HepG2 (cell line): Measurements from ENCODE around the gene HDAC5. TPM values are rescaled to one million over a fixed set of nuclear protein-coding genes. Genes with fewer than 3 reads are reported as not detected.

ENCODE experiments used
- ASH2L ChIP-seq: fragments of 300-600, 200-600 bp; sonication (generic); IDR thresholded peaks from 2 replicates; pipeline ENCODE4 v1.7.0; 2017; ENCODE audit warnings: low read depth, mild to moderate bottlenecking, moderate library complexity, mixed read lengths, low read length; ENCODE audit not compliant: insufficient read length
- CEBPG ChIP-seq: IDR thresholded peaks from 2 replicates; pipeline ENCODE4 v1.6.1; 2016
- HDAC2 ChIP-seq: sonication (generic); formaldehyde crosslinking; IDR thresholded peaks from 2 replicates; pipeline ENCODE4 v1.4.0; 2020; ENCODE audit warnings: missing genetic modification reagents
- IRF2 ChIP-seq: IDR thresholded peaks from 2 replicates; pipeline ENCODE4 v1.6.1; 2018; ENCODE audit warnings: missing genetic modification reagents, missing compliant biosample characterization
- KDM5B ChIP-seq: sonication (generic); formaldehyde crosslinking; IDR thresholded peaks from 2 replicates; pipeline ENCODE4 v1.4.0; 2020; ENCODE audit warnings: missing genetic modification reagents, mild to moderate bottlenecking, borderline replicate concordance
- MZF1 ChIP-seq: sonication (generic); formaldehyde crosslinking; IDR thresholded peaks from 2 replicates; pipeline ENCODE4 v1.8.1; 2023; ENCODE audit warnings: mild to moderate bottlenecking, missing genetic modification reagents, borderline replicate concordance
- NCOR1 ChIP-seq: fragments of 200-600 bp; sonication (generic); IDR thresholded peaks from 2 replicates; pipeline ENCODE4 v1.7.0; 2017; ENCODE audit warnings: antibody characterized with exemption, low read length, borderline replicate concordance
- NFYC ChIP-seq: IDR thresholded peaks from 2 replicates; pipeline ENCODE4 v1.6.1; 2016; ENCODE audit warnings: missing genetic modification reagents, missing compliant biosample characterization
- NRL ChIP-seq: sonication (generic); formaldehyde crosslinking; IDR thresholded peaks from 2 replicates; pipeline ENCODE4 v1.5.0; 2020; ENCODE audit warnings: missing genetic modification reagents, mild to moderate bottlenecking, moderate library complexity, borderline replicate concordance
- ONECUT2 ChIP-seq: sonication (generic); formaldehyde crosslinking; IDR thresholded peaks from 2 replicates; pipeline ENCODE4 v1.4.0; 2020; ENCODE audit warnings: missing genetic modification reagents
- PAX8 ChIP-seq: sonication (generic); formaldehyde crosslinking; IDR thresholded peaks from 2 replicates; pipeline ENCODE4 v1.8.0; 2022; ENCODE audit warnings: mild to moderate bottlenecking, missing genetic modification reagents, borderline replicate concordance
- PCBP1 ChIP-seq: fragments of 200-400 bp; formaldehyde crosslinking; IDR thresholded peaks from 2 replicates; pipeline ENCODE4 v1.6.1; 2017; ENCODE audit warnings: mild to moderate bottlenecking, low read depth, low read length, borderline replicate concordance
- PLRG1 ChIP-seq: fragments of 450-650 bp; conservative IDR thresholded peaks from 2 replicates; pipeline ENCODE4 v1.6.1; 2016
- RFXANK ChIP-seq: IDR thresholded peaks from 2 replicates; pipeline ENCODE4 v1.6.1; 2016
- SATB2 ChIP-seq: sonication (generic); formaldehyde crosslinking; IDR thresholded peaks from 2 replicates; pipeline ENCODE4 v1.5.0; 2020; ENCODE audit warnings: missing genetic modification reagents
- TOE1 ChIP-seq: sonication (generic); formaldehyde crosslinking; IDR thresholded peaks from 2 replicates; pipeline ENCODE4 v1.4.0; 2020; ENCODE audit warnings: mild to moderate bottlenecking, missing genetic modification reagents
- ZBTB14 ChIP-seq: sonication (generic); formaldehyde crosslinking; IDR thresholded peaks from 2 replicates; pipeline ENCODE4 v1.4.0; 2020; ENCODE audit warnings: missing genetic modification reagents
- ZBTB42 ChIP-seq: sonication (generic); formaldehyde crosslinking; IDR thresholded peaks from 2 replicates; pipeline ENCODE4 v1.5.0; 2020; ENCODE audit warnings: mild to moderate bottlenecking, missing genetic modification reagents
- ZBTB7A ChIP-seq: sonication (generic); formaldehyde crosslinking; IDR thresholded peaks from 2 replicates; pipeline ENCODE4 v1.8.0; 2022; ENCODE audit warnings: mild to moderate bottlenecking, missing genetic modification reagents
- ZC3H13 ChIP-seq: sonication (generic); formaldehyde crosslinking; IDR thresholded peaks from 2 replicates; pipeline ENCODE4 v1.8.1; 2023; ENCODE audit warnings: mild to moderate bottlenecking, missing genetic modification reagents, moderate library complexity
- ZMYM3 ChIP-seq: sonication (generic); formaldehyde crosslinking; IDR thresholded peaks from 2 replicates; pipeline ENCODE4 v1.5.1; 2020; ENCODE audit warnings: mild to moderate bottlenecking, missing genetic modification reagents
- ZNF143 ChIP-seq: sonication (generic); formaldehyde crosslinking; IDR thresholded peaks from 2 replicates; pipeline ENCODE4 v1.4.0; 2020; ENCODE audit warnings: missing genetic modification reagents
- ZNF281 ChIP-seq: sonication (generic); formaldehyde crosslinking; IDR thresholded peaks from 2 replicates; pipeline ENCODE4 v1.4.0; 2020; ENCODE audit warnings: missing genetic modification reagents, borderline replicate concordance
- ZNF431 ChIP-seq: sonication (generic); formaldehyde crosslinking; IDR thresholded peaks from 2 replicates; pipeline ENCODE4 v1.9.0; 2022; ENCODE audit warnings: missing genetic modification reagents, low read depth, mild to moderate bottlenecking, borderline replicate concordance
- ZNF616 ChIP-seq: sonication (generic); formaldehyde crosslinking; IDR thresholded peaks from 2 replicates; pipeline ENCODE4 v1.5.0; 2020; ENCODE audit warnings: low read depth, mild to moderate bottlenecking, missing genetic modification reagents
- ZNF839 ChIP-seq: sonication (generic); formaldehyde crosslinking; IDR thresholded peaks from 2 replicates; pipeline ENCODE4 v1.4.0; 2020; ENCODE audit warnings: missing genetic modification reagents, mild to moderate bottlenecking, borderline replicate concordance
- ZNF891 ChIP-seq: sonication (generic); formaldehyde crosslinking; IDR thresholded peaks from 2 replicates; pipeline ENCODE4 v1.5.0; 2020; ENCODE audit warnings: mild to moderate bottlenecking, missing genetic modification reagents
- polyA plus RNA-seq, 8 experiments: library from polyadenylated mRNA; depleted of rRNA in 3 of 8; stranded (reverse) in 7 of 8; unstranded in 1 of 8; fragments of >200 nt; fragmentation: Illumina TruSeq in 4 of 8; extraction: Trizol in 4 of 8; gene quantifications; 2 replicates each; pipeline versions ENCODE4 v1.2.1 to v1.2.3, GENCODE V29; 2011 to 2016; ENCODE audit warnings: low read depth in 4 of 8, missing spikeins in 1 of 8, mixed read lengths in 1 of 8; ENCODE audit not compliant: insufficient read depth in 1 of 8
- total RNA-seq, 5 experiments: library from RNA; depleted of rRNA; stranded (reverse); fragments of >200 nt; fragmentation: Illumina TruSeq; extraction: Trizol; gene quantifications; 2 replicates each; pipeline ENCODE4 v1.2.3, GENCODE V29; 2016; ENCODE audit warnings: low read depth in 1 of 5
- TF ChIP-seq, protein P1 (sequence below): sonication (generic); formaldehyde crosslinking; IDR thresholded peaks from 2 replicates; pipeline ENCODE4 v1.8.1; 2023; ENCODE audit warnings: mild to moderate bottlenecking, moderate library complexity, missing genetic modification reagents

The HDAC5 gene
- total and polyA plus RNA-seq, 2 of the 13 experiments (the other 11 are each of a cell fraction or from before 2014, with no cell fraction given) = 46.4 to 85.4 TPM

GRCh38 chr17:44066204-44066930 is 57.1 kb downstream of the HDAC5 start, which contains the start of gene LSM12 (continued):
- 0 out of 2 replicates have a peak, but pooled peaks have one; percentile 43 for TF ChIP-seq ZNF431 (CRISPR knock-in tag)
- peak; percentile 91 for TF ChIP-seq ASH2L
- TF ChIP-seq NRL (CRISPR knock-in tag) = no peak; the same call in 1 of the 2 replicates
- TF ChIP-seq NCOR1 = 0 out of 2 replicates have a peak, but pooled peaks have one; percentile 5
- no peak for TF ChIP-seq PAX8 (CRISPR knock-in tag)
- no peak for TF ChIP-seq TOE1 (CRISPR knock-in tag)
- no peak for TF ChIP-seq ONECUT2
- TF ChIP-seq PLRG1 = no peak
- peak; percentile 78 for TF ChIP-seq CEBPG (CRISPR knock-in tag)
- TF ChIP-seq ZNF281 = peak; percentile 91
- TF ChIP-seq ZC3H13 (CRISPR knock-in tag) = no peak; the same call in 1 of the 2 replicates
- no peak for TF ChIP-seq ZNF143 (CRISPR knock-in tag)
- no peak; the same call in 1 of the 2 replicates for TF ChIP-seq RFXANK (CRISPR knock-in tag)
- no peak for TF ChIP-seq ZNF616
- no peak for TF ChIP-seq ZBTB14 (CRISPR knock-in tag)
- TF ChIP-seq ZNF891 (CRISPR knock-in tag) = peak; percentile 74; the same call in 1 of the 2 replicates
- TF ChIP-seq, protein P1, sequence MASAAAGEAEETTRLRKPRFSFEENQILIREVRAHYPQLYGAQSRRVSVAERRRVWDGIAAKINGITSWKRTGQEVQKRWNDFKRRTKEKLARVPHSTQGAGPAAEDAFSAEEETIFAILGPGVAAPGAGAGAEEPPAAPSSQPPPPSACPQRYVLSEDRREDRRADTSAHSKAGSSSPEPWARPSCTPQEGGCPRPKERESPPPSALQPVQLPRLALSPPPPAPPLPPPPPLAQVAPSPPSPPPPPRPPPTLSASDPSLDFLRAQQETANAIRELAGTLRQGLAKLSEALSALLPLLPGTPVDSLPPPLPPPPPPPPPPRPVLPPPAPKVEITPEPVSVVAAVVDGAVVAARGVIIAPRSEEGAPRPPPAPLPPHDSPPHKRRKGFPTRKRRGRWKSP (CRISPR knock-in tag) = no peak
- TF ChIP-seq ZBTB42 (CRISPR knock-in tag) = no peak
- TF ChIP-seq IRF2 (CRISPR knock-in tag) = no peak; the same call in 1 of the 2 replicates
- TF ChIP-seq PCBP1 = no peak
- no peak for TF ChIP-seq SATB2 (CRISPR knock-in tag)
- no peak for TF ChIP-seq ZMYM3 (CRISPR knock-in tag)
- peak; percentile 53; the same call in 1 of the 2 replicates for TF ChIP-seq ZNF839 (CRISPR knock-in tag)
- TF ChIP-seq NFYC = no peak
- no peak for TF ChIP-seq HDAC2 (CRISPR knock-in tag)
- 0 out of 2 replicates have a peak, but pooled peaks have one; percentile 25 for TF ChIP-seq ZBTB7A (CRISPR knock-in tag)
- TF ChIP-seq KDM5B (CRISPR knock-in tag) = no peak
- TF ChIP-seq MZF1 = no peak
